Stomach smooth muscle (tissue), 2 donors: ENCODE measurements around the gene DPY19L1.
"Not testable (repeated sequence)": the region's sequence is repeated elsewhere in the genome, so short reads cannot be mapped to it uniquely, and the experiment has no call there.

Experiments
- H3K27ac ChIP-seq: one replicate; pipeline ENCODE4 v1.7.0; 2013; ENCODE audit warnings: mild to moderate bottlenecking, low read length, inconsistent platforms
- H3K27me3 ChIP-seq, 2 donors: one replicate each; pipeline ENCODE4 v1.7.0; 2013; ENCODE audit warnings: low read length in 2 of 2; ENCODE audit not compliant: insufficient read depth in 2 of 2, control insufficient read depth in 1 of 2
- H3K36me3 ChIP-seq, 2 donors: one replicate each; pipeline ENCODE4 v1.7.0; 2013; ENCODE audit warnings: low read length in 2 of 2; ENCODE audit not compliant: control insufficient read depth in 2 of 2, insufficient read depth in 2 of 2
- H3K4me1 ChIP-seq: one replicate; pipeline ENCODE4 v1.7.0; 2013; ENCODE audit warnings: low read length; ENCODE audit not compliant: control insufficient read depth, insufficient read depth
- H3K4me3 ChIP-seq, 2 donors: one replicate each; pipeline ENCODE4 v1.7.0; 2013; ENCODE audit warnings: low read length in 2 of 2
- H3K9ac ChIP-seq, 2 donors: one replicate each; pipeline ENCODE4 v1.7.0; 2013; ENCODE audit warnings: low read length in 2 of 2, mild to moderate bottlenecking in 1 of 2
- H3K9me3 ChIP-seq, 2 donors: one replicate each; pipeline ENCODE4 v1.7.0; 2013; ENCODE audit warnings: low read length in 2 of 2; ENCODE audit not compliant: control insufficient read depth in 2 of 2
- donor health status: healthy.
- donor health status: Pancreatic carcinoma.

Gene DPY19L1

GRCh38 chr7:34919038-34919437 is 118.2 kb downstream of the DPY19L1 start:
- H3K4me3 ChIP-seq, H3K27me3 ChIP-seq, H3K9me3 ChIP-seq, H3K27ac ChIP-seq, H3K4me1 ChIP-seq, H3K36me3 ChIP-seq, H3K9ac ChIP-seq: not testable (repeated sequence)

DNA sequence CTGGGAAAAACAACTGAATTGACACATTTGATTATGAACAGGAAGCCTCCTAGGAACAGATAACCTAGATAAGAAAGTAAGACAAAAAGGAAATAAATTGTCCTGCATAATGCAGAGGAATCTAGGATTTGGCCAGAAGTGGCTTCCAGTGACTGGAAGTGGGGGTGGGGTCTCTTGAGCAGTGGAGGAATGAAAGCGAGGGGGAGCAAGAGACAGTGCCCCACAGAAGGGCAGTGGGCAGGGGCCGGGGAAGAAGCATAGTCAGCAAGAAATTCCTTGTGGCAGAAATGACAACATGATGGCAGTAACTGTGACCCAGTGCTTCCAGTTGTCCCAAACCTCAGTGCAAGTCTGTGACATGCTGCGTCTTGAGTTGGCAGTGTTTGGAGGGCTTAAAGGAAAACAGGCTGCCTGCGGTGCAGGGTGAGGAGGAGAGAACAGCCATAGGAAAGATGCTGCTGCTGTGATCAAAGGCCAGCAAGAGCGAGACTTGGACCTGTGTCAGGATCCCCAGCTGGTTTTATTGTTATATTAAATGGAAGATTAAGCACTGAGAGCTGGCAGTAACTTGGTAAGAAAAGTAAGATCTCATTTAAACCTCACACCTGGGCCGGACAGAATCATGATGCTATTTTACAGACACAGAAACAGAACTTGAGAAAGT is 119.0 kb downstream of the DPY19L1 start:
- not testable (repeated sequence) for H3K9me3 ChIP-seq, H3K9ac ChIP-seq, H3K27me3 ChIP-seq, H3K4me3 ChIP-seq, H3K27ac ChIP-seq, H3K36me3 ChIP-seq, H3K4me1 ChIP-seq

- H3K27ac ChIP-seq, H3K27me3 ChIP-seq, H3K4me1 ChIP-seq, H3K4me3 ChIP-seq, H3K36me3 ChIP-seq, H3K9ac ChIP-seq, H3K9me3 ChIP-seq: not testable (repeated sequence)
These were observed 119.8 kb downstream of the DPY19L1 start for GRCh38 chr7:34917515-34917914.

GRCh38 chr7:34916267-34916666 is 121.0 kb downstream of the DPY19L1 start:
- Histone ChIP-seq H3K4me1 (no peaks in the 10 kb centered on the region), H3K27me3 (no peaks in the 10 kb centered on the region), H3K9me3 (peaks cover 0 to 3% of the 10 kb centered on the region in 2 donors), H3K27ac (no peak overlapping the region), H3K4me3 (no peak overlapping the region), H3K36me3 (no peaks in the 10 kb centered on the region), H3K9ac (no peak overlapping the region)

DNA sequence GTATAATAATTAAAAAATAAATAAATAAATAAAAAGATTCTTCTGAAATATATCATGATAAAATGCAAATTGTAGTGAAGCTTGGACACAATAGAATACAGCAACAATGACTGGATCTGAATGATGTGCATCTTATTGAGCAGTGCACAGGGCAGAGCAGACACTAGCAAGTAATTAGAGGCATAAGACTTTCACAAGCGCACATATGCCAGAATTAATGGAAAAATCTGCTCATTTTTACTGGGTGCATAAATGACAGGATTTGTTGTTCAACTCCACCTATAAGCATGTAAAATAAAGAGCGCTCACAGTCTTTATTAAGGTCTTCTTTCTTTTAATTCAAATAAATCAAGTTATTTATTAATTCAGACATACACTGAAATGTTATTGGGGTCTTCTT is 125.0 kb downstream of the DPY19L1 start:
- Histone ChIP-seq H3K4me3 (no peak overlapping the region), H3K27me3 (no peaks in the 10 kb centered on the region), H3K36me3 (no peaks in the 10 kb centered on the region), H3K9me3 (peaks cover 0 to 3% of the 10 kb centered on the region in 2 donors), H3K9ac (no peak overlapping the region), H3K27ac (no peak overlapping the region), H3K4me1 (no peaks in the 10 kb centered on the region)

DNA sequence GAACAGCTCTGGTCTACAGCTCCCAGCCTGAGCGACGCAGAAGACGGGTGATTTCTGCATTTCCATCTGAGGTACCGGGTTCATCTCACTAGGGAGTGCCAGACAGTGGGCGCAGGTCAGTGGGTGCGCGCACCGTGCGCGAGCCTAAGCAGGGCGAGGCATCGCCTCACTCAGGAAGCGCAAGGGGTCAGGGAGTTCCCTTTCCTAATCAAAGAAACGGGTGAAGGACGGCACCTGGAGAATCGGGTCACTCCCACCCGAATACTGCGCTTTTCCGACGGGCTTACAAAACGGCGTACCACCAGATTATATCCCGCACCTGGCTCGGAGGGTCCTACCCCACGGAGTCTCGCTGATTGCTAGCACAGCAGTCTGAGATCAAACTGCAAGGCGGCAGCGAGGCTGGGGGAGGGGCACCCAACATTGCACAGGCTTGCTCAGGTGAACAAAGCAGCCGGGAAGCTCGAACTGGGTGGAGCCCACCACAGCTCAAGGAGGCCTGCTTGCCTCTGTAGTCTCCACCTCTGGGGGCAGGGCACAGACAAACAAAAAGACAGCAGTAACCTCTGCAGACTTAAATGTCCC is 130.9 kb downstream of the DPY19L1 start:
- H3K4me3 ChIP-seq, H3K27ac ChIP-seq: not testable (repeated sequence)

DNA sequence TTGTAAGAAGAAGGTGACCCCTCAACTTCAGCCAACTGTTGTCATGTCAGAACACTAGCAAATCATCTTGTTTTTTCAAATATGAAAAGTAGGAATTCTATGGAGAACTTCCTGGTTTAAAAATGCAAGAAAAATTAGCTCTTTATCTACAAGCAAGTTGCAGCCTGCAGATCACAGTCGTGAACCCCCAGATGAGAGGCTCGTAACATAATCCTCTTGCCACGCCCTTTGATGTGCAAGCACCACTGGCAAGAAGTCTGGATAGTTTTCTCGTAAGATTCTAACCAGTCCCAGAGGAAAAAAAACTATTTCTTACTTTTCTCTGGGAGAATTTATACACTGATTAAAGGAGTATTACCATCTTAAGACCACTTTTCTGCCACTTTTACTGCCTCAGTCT is 132.3 kb downstream of the DPY19L1 start:
- no peaks in the 10 kb centered on the region for H3K4me1 ChIP-seq
- H3K4me3 ChIP-seq, result no peak overlapping the region
- no peaks in the 10 kb centered on the region for H3K9me3 ChIP-seq
- H3K9ac ChIP-seq, result no peak overlapping the region
- H3K36me3 ChIP-seq, result no peaks in the 10 kb centered on the region
- peaks cover 0 to 3% of the 10 kb centered on the region in 2 donors for H3K27me3 ChIP-seq
- no peak overlapping the region for H3K27ac ChIP-seq

More for the DNA sequence above, 130.9 kb downstream of the DPY19L1 start:
- H3K4me1 ChIP-seq, H3K9me3 ChIP-seq, H3K36me3 ChIP-seq, H3K27me3 ChIP-seq, H3K9ac ChIP-seq: not testable (repeated sequence)

GRCh38 chr7:34903921-34904320 is 133.4 kb downstream of the DPY19L1 start:
- not testable (repeated sequence) for H3K27ac ChIP-seq, H3K36me3 ChIP-seq, H3K9ac ChIP-seq, H3K9me3 ChIP-seq, H3K27me3 ChIP-seq, H3K4me1 ChIP-seq, H3K4me3 ChIP-seq

GRCh38 chr7:34902182-34902581 is 135.1 kb downstream of the DPY19L1 start:
- no peak overlapping the region for H3K4me3 ChIP-seq

DNA sequence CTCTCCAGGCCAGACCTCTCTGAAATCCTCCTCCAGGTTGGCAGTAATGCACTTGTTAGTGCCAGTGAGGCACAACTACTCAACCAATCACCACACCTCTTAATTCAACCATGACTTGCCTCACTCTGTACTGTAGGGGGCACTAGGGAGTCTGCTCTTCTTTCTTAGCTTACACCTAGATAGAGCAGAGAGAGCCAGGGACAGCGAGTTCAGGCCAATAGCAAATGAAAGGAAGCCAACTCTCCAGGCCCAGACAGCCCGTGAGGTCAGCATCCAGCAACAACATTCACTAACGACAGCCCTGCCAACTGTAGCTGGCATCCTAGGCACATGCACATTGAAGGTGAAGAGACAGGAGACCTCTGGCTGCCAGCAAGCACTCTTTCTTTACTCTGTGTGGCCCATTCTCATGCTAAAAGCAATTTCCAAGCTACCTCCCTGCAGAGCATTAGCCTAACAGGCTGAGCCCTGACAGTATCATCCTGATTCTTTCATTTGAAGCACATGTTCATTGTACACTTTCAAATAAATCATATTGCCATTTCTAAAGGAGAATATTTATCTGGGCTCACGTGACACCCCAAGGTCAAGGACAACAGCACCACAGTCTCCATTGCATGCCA is 136.3 kb downstream of the DPY19L1 start:
- no peaks in the 10 kb centered on the region for H3K9me3 ChIP-seq
- H3K4me3 ChIP-seq, result no peak overlapping the region
- no peak overlapping the region for H3K9ac ChIP-seq
- no peaks in the 10 kb centered on the region for H3K36me3 ChIP-seq
- H3K27me3 ChIP-seq, result peaks cover 0 to 3% of the 10 kb centered on the region in 2 donors
- H3K4me1 ChIP-seq, result no peaks in the 10 kb centered on the region
- H3K27ac ChIP-seq, result no peak overlapping the region

More at GRCh38 chr7:34902182-34902581, 135.1 kb downstream of the DPY19L1 start:
- no peaks in the 10 kb centered on the region for H3K4me1 ChIP-seq
- H3K27me3 ChIP-seq, result peaks cover 0 to 3% of the 10 kb centered on the region in 2 donors
- no peaks in the 10 kb centered on the region for H3K36me3 ChIP-seq
- H3K9ac ChIP-seq, result no peak overlapping the region
- no peak overlapping the region for H3K27ac ChIP-seq
- no peaks in the 10 kb centered on the region for H3K9me3 ChIP-seq

- no peak overlapping the region for H3K4me3 ChIP-seq
- H3K36me3 ChIP-seq, result no peaks in the 10 kb centered on the region
- no peak overlapping the region for H3K27ac ChIP-seq
- no peak overlapping the region for H3K9ac ChIP-seq
- H3K27me3 ChIP-seq, result no peaks in the 10 kb centered on the region
- H3K9me3 ChIP-seq, result peaks cover 0 to 5% of the 10 kb centered on the region in 2 donors
- no peaks in the 10 kb centered on the region for H3K4me1 ChIP-seq
These were observed 142.1 kb downstream of the DPY19L1 start for GRCh38 chr7:34895202-34895601.
